SK-N-MC (cell line): ENCODE results near the gene RANBP17.
"Not testable (repeated sequence)": the region's sequence is repeated elsewhere in the genome, so short reads cannot be mapped to it uniquely, and the experiment has no call there.

Experiments
- DNase-seq: peaks from one replicate; pipeline ENCODE4 v3.0.0-alpha.2; 2011; ENCODE audit warnings: low read depth, low spot score
- H3K27ac ChIP-seq: fragments of 200-600 bp; sonication (generic); 2 replicates; pipeline ENCODE4 v1.5.1; 2016; ENCODE audit warnings: mixed run types
- H3K36me3 ChIP-seq: fragments of 200-600 bp; sonication (generic); 2 replicates; pipeline ENCODE4 v1.6.1; 2017; ENCODE audit warnings: antibody characterized with exemption, low read length, mixed read lengths; ENCODE audit not compliant: insufficient read depth
- H3K4me3 ChIP-seq: fragments of 200-600 bp; sonication (generic); 2 replicates; pipeline ENCODE4 v1.5.1; 2016
- H3K9ac ChIP-seq: fragments of 200-600 bp; sonication (generic); 2 replicates; pipeline ENCODE4 v1.8.0; 2017; ENCODE audit warnings: mixed run types, mixed read lengths; ENCODE audit not compliant: insufficient read length
- H3K9me3 ChIP-seq: fragments of 200-600 bp; sonication (generic); 2 replicates; pipeline ENCODE4 v1.6.1; 2017; ENCODE audit warnings: low read depth, mild to moderate bottlenecking, antibody characterized with exemption, low read length, moderate library complexity, mixed read lengths
- EZH2 ChIP-seq: fragments of 200-600 bp; sonication (generic); IDR thresholded peaks from one replicate; pipeline ENCODE4 v1.6.1; 2017; ENCODE audit warnings: antibody characterized with exemption
- FOXP2 ChIP-seq: optimal IDR thresholded peaks from 2 replicates; pipeline ENCODE3; 2011; ENCODE audit warnings: mild to moderate bottlenecking, moderate library complexity; ENCODE audit not compliant: insufficient read depth; ENCODE audit errors: extremely low read length, control extremely low read depth
- POLR2AphosphoS5 ChIP-seq: IDR thresholded peaks from 2 replicates; pipeline ENCODE4 v1.6.1; 2012; ENCODE audit warnings: mild to moderate bottlenecking, low read depth, low read length, borderline replicate concordance

The RANBP17 gene

GRCh38 chr5:170945275-170945674 lies 83.5 kb downstream of the RANBP17 start:
- no peak overlapping the region for H3K9ac ChIP-seq
- no peak for DNase-seq
- no peaks in the 10 kb centered on the region for H3K9me3 ChIP-seq
- TF ChIP-seq POLR2AphosphoS5, result no peak
- TF ChIP-seq EZH2, result no peak
- no peak for TF ChIP-seq FOXP2
- no peaks in the 10 kb centered on the region for H3K36me3 ChIP-seq
- H3K4me3 ChIP-seq, result no peak overlapping the region
- H3K27ac ChIP-seq, result no peak overlapping the region

DNA sequence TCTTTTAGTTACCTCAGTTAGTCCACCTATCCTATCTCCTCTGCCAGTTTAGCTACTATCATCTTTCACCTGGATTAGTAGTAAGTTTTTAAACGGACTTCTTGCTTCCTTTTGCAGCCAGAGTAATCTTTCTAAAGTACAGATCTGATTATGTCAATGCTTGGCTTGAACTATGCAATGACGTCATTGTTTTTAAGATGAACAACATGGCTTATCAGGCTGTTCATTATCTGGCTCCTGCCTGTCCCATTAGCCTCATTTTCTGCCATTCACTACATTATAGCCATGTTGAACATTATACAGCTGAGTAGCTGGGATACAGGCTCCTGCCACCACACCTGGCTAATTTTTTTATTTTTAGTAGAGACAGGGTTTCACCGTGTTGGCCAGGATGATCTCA lies 98.7 kb downstream of the RANBP17 start:
- H3K4me3 ChIP-seq, result no peak overlapping the region
- TF ChIP-seq FOXP2 (no peak), EZH2 (no peak), POLR2AphosphoS5 (no peak)
- DNase-seq, result no peak
- no peak overlapping the region for H3K27ac ChIP-seq
- H3K9me3 ChIP-seq, result no peaks in the 10 kb centered on the region
- H3K9ac ChIP-seq, result no peak overlapping the region
- H3K36me3 ChIP-seq, result no peaks in the 10 kb centered on the region

GRCh38 chr5:170963521-170963920 lies 101.7 kb downstream of the RANBP17 start:
- Histone ChIP-seq H3K27ac (no peak overlapping the region), H3K9me3 (no peaks in the 10 kb centered on the region), H3K36me3 (no peaks in the 10 kb centered on the region), H3K9ac (no peak overlapping the region), H3K4me3 (no peak overlapping the region)
- TF ChIP-seq EZH2, result no peak
- no peak for TF ChIP-seq FOXP2
- no peak for TF ChIP-seq POLR2AphosphoS5
- DNase-seq, result no peak

- DNase-seq, result no peak
- TF ChIP-seq POLR2AphosphoS5, result no peak
- TF ChIP-seq FOXP2, result no peak
- no peak for TF ChIP-seq EZH2
- no peak overlapping the region for H3K4me3 ChIP-seq
- no peaks in the 10 kb centered on the region for H3K36me3 ChIP-seq
- no peak overlapping the region for H3K9ac ChIP-seq
- H3K9me3 ChIP-seq, result no peaks in the 10 kb centered on the region
- H3K27ac ChIP-seq, result no peak overlapping the region
Observed at GRCh38 chr5:170974461-170974860, 112.6 kb downstream of the RANBP17 start.

GRCh38 chr5:170980261-170980660 lies 118.4 kb downstream of the RANBP17 start:
- H3K4me3 ChIP-seq, H3K9ac ChIP-seq, H3K27ac ChIP-seq, H3K36me3 ChIP-seq, DNase-seq, H3K9me3 ChIP-seq: not testable (repeated sequence)

GRCh38 chr5:170985486-170985885 lies 123.7 kb downstream of the RANBP17 start:
- DNase-seq, result no peak
- H3K27ac ChIP-seq, result no peak overlapping the region
- H3K9ac ChIP-seq, result no peak overlapping the region
- H3K36me3 ChIP-seq, result no peaks in the 10 kb centered on the region
- no peak for TF ChIP-seq POLR2AphosphoS5
- TF ChIP-seq EZH2, result no peak
- TF ChIP-seq FOXP2, result no peak
- no peak overlapping the region for H3K4me3 ChIP-seq
- H3K9me3 ChIP-seq, result no peaks in the 10 kb centered on the region

DNA sequence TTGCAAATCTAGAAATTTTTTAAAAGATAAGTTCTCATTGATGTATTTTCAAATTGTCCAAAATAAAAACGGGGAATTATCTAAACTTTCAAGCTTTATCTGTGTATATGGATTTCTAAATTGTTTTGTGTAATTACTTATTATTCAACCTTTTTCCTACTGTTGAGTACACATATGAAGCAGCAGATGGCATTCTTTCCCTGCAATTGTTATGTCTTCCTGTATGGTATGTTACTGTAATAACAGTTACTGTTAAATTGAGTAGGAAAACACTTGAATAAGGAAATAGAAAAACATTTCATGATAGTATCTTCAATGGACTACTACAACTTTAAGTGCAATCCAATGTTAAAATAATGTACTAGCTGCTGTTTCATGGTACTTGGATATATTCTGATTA lies 124.8 kb downstream of the RANBP17 start:
- H3K36me3 ChIP-seq, result no peaks in the 10 kb centered on the region
- H3K9me3 ChIP-seq, result no peaks in the 10 kb centered on the region
- no peak for DNase-seq
- no peak overlapping the region for H3K9ac ChIP-seq
- H3K4me3 ChIP-seq, result no peak overlapping the region
- H3K27ac ChIP-seq, result no peak overlapping the region
- TF ChIP-seq POLR2AphosphoS5 (no peak), EZH2 (no peak), FOXP2 (no peak)

- DNase-seq, result no peak
- Histone ChIP-seq H3K9ac (no peak overlapping the region), H3K9me3 (no peaks in the 10 kb centered on the region), H3K36me3 (no peaks in the 10 kb centered on the region), H3K4me3 (no peak overlapping the region), H3K27ac (no peak overlapping the region)
- no peak for TF ChIP-seq EZH2
- no peak for TF ChIP-seq FOXP2
- TF ChIP-seq POLR2AphosphoS5, result no peak
Observed at GRCh38 chr5:170993476-170993875, 131.7 kb downstream of the RANBP17 start.

- TF ChIP-seq EZH2, result no peak
- TF ChIP-seq FOXP2, result no peak
- no peak for TF ChIP-seq POLR2AphosphoS5
- no peaks in the 10 kb centered on the region for H3K36me3 ChIP-seq
Observed at GRCh38 chr5:171010086-171010485, 148.3 kb downstream of the RANBP17 start.

GRCh38 chr5:171010816-171011215 lies 149.0 kb downstream of the RANBP17 start:
- Histone ChIP-seq H3K9ac (no peak overlapping the region), H3K9me3 (no peaks in the 10 kb centered on the region), H3K36me3 (no peaks in the 10 kb centered on the region), H3K4me3 (no peak overlapping the region), H3K27ac (no peak overlapping the region)
- TF ChIP-seq POLR2AphosphoS5 (no peak), FOXP2 (no peak), EZH2 (no peak)
- DNase-seq, result no peak

More at GRCh38 chr5:171010086-171010485, 148.3 kb downstream of the RANBP17 start:
- no peak overlapping the region for H3K9ac ChIP-seq
- H3K9me3 ChIP-seq, result no peaks in the 10 kb centered on the region
- no peak overlapping the region for H3K4me3 ChIP-seq
- no peak for DNase-seq
- H3K27ac ChIP-seq, result no peak overlapping the region
